ENCODE results near the gene MFSD6L.

Gene MFSD6L

DNA sequence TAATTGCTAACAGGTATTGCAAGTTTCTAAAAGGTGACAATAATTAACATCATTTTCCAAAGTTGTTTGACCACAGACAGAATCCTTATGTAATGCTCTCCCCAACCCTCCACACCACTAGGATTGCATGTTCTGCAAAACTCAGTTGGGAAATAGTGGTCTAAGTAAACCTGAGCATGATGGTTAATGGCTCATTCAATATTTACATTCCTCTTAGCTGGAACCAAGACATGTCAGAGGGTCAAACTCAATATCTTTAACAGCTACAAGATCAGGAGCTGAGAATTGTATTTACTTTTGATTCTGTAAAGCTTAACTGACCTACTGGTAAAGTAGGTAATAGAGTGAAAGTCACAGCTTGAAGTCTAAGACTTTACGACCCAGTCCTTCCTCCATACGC is 10.2 kb downstream of the MFSD6L start:
- Mint-ChIP-seq H3K4me1 (peaks cover 14% of the 10 kb centered on the region), H3K27me3 (peaks cover 8% of the 10 kb centered on the region), H3K9me3 (no peaks in the 10 kb centered on the region), H3K4me3 (no peak overlapping the region), H3K27ac (no peak overlapping the region), H3K36me3 (no peaks in the 10 kb centered on the region)
- ATAC-seq, result no peak

GRCh38 chr17:8785547-8786413 is 13.4 kb downstream of the MFSD6L start:
- H3K4me1 Mint-ChIP-seq, result peaks cover 7% of the 10 kb centered on the region
- peaks cover 4% of the 10 kb centered on the region for H3K9me3 Mint-ChIP-seq
- no peak overlapping the region for H3K4me3 Mint-ChIP-seq
- H3K36me3 Mint-ChIP-seq, result no peaks in the 10 kb centered on the region
- H3K27ac Mint-ChIP-seq, result no peak overlapping the region
- no peak for ATAC-seq
- H3K27me3 Mint-ChIP-seq, result peaks cover 8% of the 10 kb centered on the region

DNA sequence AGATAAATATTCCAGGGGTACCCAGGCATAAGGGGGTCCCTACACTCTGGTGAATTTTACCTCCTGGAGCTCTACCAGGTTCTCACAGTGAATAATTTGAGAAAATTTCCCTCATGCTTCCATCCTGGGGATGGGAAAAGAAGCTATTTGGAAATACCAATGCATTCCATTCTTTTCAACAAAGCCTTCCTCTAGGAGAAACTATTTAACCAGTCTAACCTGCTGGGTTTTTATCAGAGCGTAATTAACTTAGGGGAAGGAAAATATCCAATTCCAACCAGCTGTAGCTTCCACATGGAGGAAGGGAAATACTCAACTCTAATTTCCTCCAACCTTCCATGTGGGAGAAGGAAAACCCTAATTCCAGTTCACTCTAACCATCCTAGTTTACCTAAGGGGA is 17.0 kb downstream of the MFSD6L start:
- peaks cover 7% of the 10 kb centered on the region for H3K9me3 Mint-ChIP-seq
- no peaks in the 10 kb centered on the region for H3K36me3 Mint-ChIP-seq
- ATAC-seq, result no peak
- no peak overlapping the region for H3K27ac Mint-ChIP-seq
- peaks cover 16% of the 10 kb centered on the region for H3K27me3 Mint-ChIP-seq
- H3K4me3 Mint-ChIP-seq, result no peak overlapping the region
- peaks cover 7% of the 10 kb centered on the region for H3K4me1 Mint-ChIP-seq

GRCh38 chr17:8781776-8782175 is 17.4 kb downstream of the MFSD6L start:
- no peak for ATAC-seq
- H3K9me3 Mint-ChIP-seq, result peaks cover 7% of the 10 kb centered on the region
- H3K27ac Mint-ChIP-seq, result no peak overlapping the region
- H3K27me3 Mint-ChIP-seq, result peaks cover 20% of the 10 kb centered on the region
- no peak overlapping the region for H3K4me3 Mint-ChIP-seq
- H3K36me3 Mint-ChIP-seq, result no peaks in the 10 kb centered on the region
- H3K4me1 Mint-ChIP-seq, result peaks cover 7% of the 10 kb centered on the region

DNA sequence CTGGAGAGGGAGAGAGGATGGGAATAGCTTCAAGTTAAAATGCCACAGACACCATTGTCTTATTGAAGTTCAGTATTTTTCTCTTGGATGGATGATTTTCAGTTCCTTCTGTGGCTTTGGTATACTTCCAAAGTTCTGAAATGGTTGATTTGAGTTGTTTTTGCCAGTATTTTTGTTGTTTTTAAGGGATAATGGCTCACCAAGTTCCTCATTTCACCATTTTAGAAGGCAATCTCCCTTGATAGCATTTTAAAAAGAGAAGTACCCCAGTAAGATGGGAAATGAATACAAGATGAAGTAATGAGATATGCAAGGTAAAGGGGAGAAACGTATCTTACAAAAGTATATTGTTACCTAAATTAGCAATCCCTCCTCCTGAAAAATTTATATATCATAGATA is 22.3 kb downstream of the MFSD6L start:
- H3K27me3 Mint-ChIP-seq, result peaks cover 50% of the 10 kb centered on the region
- H3K36me3 Mint-ChIP-seq, result no peaks in the 10 kb centered on the region
- H3K4me3 Mint-ChIP-seq, result no peak overlapping the region
- H3K27ac Mint-ChIP-seq, result no peak overlapping the region
- H3K4me1 Mint-ChIP-seq, result no peaks in the 10 kb centered on the region
- peaks cover 14% of the 10 kb centered on the region for H3K9me3 Mint-ChIP-seq
- ATAC-seq, result no peak

GRCh38 chr17:8776248-8776647 is 22.9 kb downstream of the MFSD6L start:
- Mint-ChIP-seq H3K4me3 (no peak overlapping the region), H3K4me1 (no peaks in the 10 kb centered on the region), H3K27ac (no peak overlapping the region), H3K9me3 (peaks cover 14% of the 10 kb centered on the region), H3K27me3 (peaks cover 50% of the 10 kb centered on the region), H3K36me3 (no peaks in the 10 kb centered on the region)
- ATAC-seq, result no peak

GRCh38 chr17:8766731-8767130 is 32.4 kb downstream of the MFSD6L start:
- no peak overlapping the region for H3K4me3 Mint-ChIP-seq

DNA sequence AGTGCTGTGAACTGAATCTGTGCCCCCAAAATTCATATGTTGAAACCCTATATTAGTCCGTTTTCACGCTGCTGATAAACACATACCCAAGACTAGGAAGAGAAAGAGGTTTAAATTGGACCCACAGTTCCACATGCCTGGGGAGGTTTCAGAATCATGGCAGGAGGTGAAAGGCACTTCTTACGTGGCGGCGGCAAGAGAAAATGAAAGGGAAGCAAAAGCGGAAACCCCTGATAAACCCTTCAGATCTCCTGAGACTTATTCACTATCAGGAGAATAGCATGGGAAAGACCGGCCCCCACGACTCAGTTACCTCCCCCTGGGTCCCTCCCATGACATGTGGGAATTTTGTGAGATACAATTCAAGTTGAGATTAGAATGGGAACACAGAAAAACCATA is 37.2 kb downstream of the MFSD6L start:
- Mint-ChIP-seq H3K27ac (no peak overlapping the region), H3K36me3 (no peaks in the 10 kb centered on the region), H3K27me3 (peaks cover 17% of the 10 kb centered on the region), H3K9me3 (no peaks in the 10 kb centered on the region), H3K4me3 (no peak overlapping the region), H3K4me1 (no peaks in the 10 kb centered on the region)
- ATAC-seq, result no peak

More at GRCh38 chr17:8766731-8767130, 32.4 kb downstream of the MFSD6L start:
- Mint-ChIP-seq H3K9me3 (no peaks in the 10 kb centered on the region), H3K4me1 (no peaks in the 10 kb centered on the region), H3K27ac (no peak overlapping the region), H3K36me3 (no peaks in the 10 kb centered on the region), H3K27me3 (peaks cover 7% of the 10 kb centered on the region)
- ATAC-seq, result no peak

- Mint-ChIP-seq H3K4me1 (no peaks in the 10 kb centered on the region), H3K9me3 (no peaks in the 10 kb centered on the region), H3K27me3 (peaks cover 46% of the 10 kb centered on the region), H3K36me3 (no peaks in the 10 kb centered on the region), H3K4me3 (no peak within 1 kb of the TSS), H3K27ac (no peak within 1 kb of the TSS)
- no peak for ATAC-seq
These were observed 41.0 kb downstream of the MFSD6L start, which contains the start of gene SPDYE4 for GRCh38 chr17:8758137-8758596. Gene SPDYE4 (minus strand): TSS chr17:8758546. CDS start chr17:8758382, 164 bp downstream.

GRCh38 chr17:8757189-8757588 is 42.0 kb downstream of the MFSD6L start:
- Mint-ChIP-seq H3K36me3 (no peaks in the 10 kb centered on the region), H3K4me1 (no peaks in the 10 kb centered on the region), H3K27ac (no peak overlapping the region), H3K9me3 (no peaks in the 10 kb centered on the region), H3K4me3 (no peak overlapping the region), H3K27me3 (peaks cover 46% of the 10 kb centered on the region)
- no peak for ATAC-seq

DNA sequence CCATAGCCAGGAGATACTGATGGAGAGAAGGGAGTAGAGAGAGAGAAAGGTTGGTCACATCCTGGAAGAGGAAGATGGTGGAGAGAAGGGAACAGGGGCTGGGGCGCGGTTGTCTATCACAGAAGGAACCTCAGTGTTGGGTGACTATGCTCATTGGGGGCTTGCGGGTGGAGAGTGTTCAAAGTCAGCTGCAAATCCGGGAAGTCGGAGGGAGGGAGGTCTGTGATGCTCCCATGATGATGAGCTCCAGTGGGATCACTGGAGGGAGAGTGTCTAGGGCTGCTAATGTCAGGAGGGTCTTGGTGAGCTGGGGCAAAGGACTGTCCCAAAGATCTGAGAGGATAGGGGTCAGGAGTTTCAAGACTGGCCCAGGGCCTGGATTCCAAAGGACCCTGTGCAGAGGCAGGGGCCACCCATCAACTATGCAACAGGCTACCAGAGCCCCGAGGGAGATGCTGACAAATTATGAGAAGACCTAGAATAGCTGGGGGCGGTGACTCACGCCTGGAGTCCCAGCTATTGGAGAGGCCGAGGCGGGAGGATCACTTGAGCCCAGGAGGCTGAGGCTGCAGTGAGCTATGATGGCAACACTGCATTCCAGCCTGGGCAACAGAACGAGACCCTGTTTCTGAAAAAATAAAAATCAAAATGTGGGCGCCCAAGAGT is 43.4 kb downstream of the MFSD6L start:
- H3K4me3 Mint-ChIP-seq, result no peak overlapping the region
- ATAC-seq, result no peak
- H3K36me3 Mint-ChIP-seq, result no peaks in the 10 kb centered on the region
- H3K27me3 Mint-ChIP-seq, result peaks cover 46% of the 10 kb centered on the region
- H3K9me3 Mint-ChIP-seq, result no peaks in the 10 kb centered on the region
- no peak overlapping the region for H3K27ac Mint-ChIP-seq
- H3K4me1 Mint-ChIP-seq, result no peaks in the 10 kb centered on the region

- H3K4me1 Mint-ChIP-seq, result no peaks in the 10 kb centered on the region
- no peaks in the 10 kb centered on the region for H3K36me3 Mint-ChIP-seq
- peaks cover 46% of the 10 kb centered on the region for H3K27me3 Mint-ChIP-seq
These were observed 44.3 kb downstream of the MFSD6L start for GRCh38 chr17:8754890-8755289.

GRCh38 chr17:8753976-8754440 is 45.2 kb downstream of the MFSD6L start:
- Mint-ChIP-seq H3K36me3 (no peaks in the 10 kb centered on the region), H3K4me3 (no peak overlapping the region), H3K4me1 (no peaks in the 10 kb centered on the region), H3K9me3 (no peaks in the 10 kb centered on the region), H3K27me3 (peaks cover 46% of the 10 kb centered on the region), H3K27ac (no peak overlapping the region)
- no peak for ATAC-seq

More at GRCh38 chr17:8754890-8755289, 44.3 kb downstream of the MFSD6L start:
- Mint-ChIP-seq H3K27ac (no peak overlapping the region), H3K4me3 (no peak overlapping the region), H3K9me3 (no peaks in the 10 kb centered on the region)
- no peak for ATAC-seq

GRCh38 chr17:8753136-8753975 is 45.8 kb downstream of the MFSD6L start:
- H3K27me3 Mint-ChIP-seq, result peaks cover 43% of the 10 kb centered on the region

DNA sequence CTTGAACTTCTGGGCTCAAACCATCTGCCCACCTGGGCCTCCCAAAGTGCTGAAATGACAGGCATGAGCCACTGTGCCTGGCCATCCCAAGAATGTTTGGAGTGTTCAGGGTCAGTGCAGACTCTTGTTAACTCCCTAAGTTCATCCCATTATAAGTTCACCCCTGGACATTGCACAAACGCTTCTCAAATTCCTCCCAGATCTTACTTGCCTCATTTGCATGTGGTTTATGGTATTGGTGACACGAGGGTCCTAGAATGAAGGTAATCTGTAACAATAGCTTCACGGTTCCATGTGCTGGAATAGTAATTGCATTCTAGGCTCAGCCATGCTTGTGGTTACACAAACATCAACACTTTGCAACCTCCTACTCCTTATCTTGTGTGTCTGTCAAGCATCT is 49.5 kb downstream of the MFSD6L start:
- H3K36me3 Mint-ChIP-seq, result no peaks in the 10 kb centered on the region
- H3K9me3 Mint-ChIP-seq, result no peaks in the 10 kb centered on the region
- no peak overlapping the region for H3K27ac Mint-ChIP-seq
- no peak for ATAC-seq
- peaks cover 15% of the 10 kb centered on the region for H3K4me1 Mint-ChIP-seq
- H3K27me3 Mint-ChIP-seq, result peaks cover 8% of the 10 kb centered on the region
- no peak overlapping the region for H3K4me3 Mint-ChIP-seq

More at GRCh38 chr17:8753136-8753975, 45.8 kb downstream of the MFSD6L start:
- no peaks in the 10 kb centered on the region for H3K9me3 Mint-ChIP-seq
- H3K27ac Mint-ChIP-seq, result no peak overlapping the region
- H3K4me1 Mint-ChIP-seq, result no peaks in the 10 kb centered on the region
- no peak for ATAC-seq
- H3K36me3 Mint-ChIP-seq, result no peaks in the 10 kb centered on the region
- H3K4me3 Mint-ChIP-seq, result no peak overlapping the region
